Measurements from ENCODE around the gene OR2AT4. TPM values are rescaled to one million over a fixed set of nuclear protein-coding genes. Genes with fewer than 3 reads are reported as not detected.
"Not testable (repeated sequence)": the region's sequence is repeated elsewhere in the genome, so short reads cannot be mapped to it uniquely, and the experiment has no call there.

OR2AT4 gene
- total RNA-seq, 4 donors from 2014 or later: not detected

- ATAC-seq (ENCODE audit: low FRiP score): no peak
- no peak for DNase-seq (ENCODE audit: low spot score)
- TF ChIP-seq, protein P1, sequence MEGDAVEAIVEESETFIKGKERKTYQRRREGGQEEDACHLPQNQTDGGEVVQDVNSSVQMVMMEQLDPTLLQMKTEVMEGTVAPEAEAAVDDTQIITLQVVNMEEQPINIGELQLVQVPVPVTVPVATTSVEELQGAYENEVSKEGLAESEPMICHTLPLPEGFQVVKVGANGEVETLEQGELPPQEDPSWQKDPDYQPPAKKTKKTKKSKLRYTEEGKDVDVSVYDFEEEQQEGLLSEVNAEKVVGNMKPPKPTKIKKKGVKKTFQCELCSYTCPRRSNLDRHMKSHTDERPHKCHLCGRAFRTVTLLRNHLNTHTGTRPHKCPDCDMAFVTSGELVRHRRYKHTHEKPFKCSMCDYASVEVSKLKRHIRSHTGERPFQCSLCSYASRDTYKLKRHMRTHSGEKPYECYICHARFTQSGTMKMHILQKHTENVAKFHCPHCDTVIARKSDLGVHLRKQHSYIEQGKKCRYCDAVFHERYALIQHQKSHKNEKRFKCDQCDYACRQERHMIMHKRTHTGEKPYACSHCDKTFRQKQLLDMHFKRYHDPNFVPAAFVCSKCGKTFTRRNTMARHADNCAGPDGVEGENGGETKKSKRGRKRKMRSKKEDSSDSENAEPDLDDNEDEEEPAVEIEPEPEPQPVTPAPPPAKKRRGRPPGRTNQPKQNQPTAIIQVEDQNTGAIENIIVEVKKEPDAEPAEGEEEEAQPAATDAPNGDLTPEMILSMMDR (IDR thresholded peaks at IDR 0.05): no peak
Measured at GRCh38 chr11:75105462-75105925, 8.8 kb upstream of the OR2AT4 start.

GRCh38 chr11:75103380-75104026 lies 6.8 kb upstream of the OR2AT4 start:
- DNase-seq (ENCODE audit: low spot score): no peak
- no peak for ATAC-seq (ENCODE audit: low FRiP score)
- TF ChIP-seq, protein P1 (IDR thresholded peaks at IDR 0.05): no peak

DNA sequence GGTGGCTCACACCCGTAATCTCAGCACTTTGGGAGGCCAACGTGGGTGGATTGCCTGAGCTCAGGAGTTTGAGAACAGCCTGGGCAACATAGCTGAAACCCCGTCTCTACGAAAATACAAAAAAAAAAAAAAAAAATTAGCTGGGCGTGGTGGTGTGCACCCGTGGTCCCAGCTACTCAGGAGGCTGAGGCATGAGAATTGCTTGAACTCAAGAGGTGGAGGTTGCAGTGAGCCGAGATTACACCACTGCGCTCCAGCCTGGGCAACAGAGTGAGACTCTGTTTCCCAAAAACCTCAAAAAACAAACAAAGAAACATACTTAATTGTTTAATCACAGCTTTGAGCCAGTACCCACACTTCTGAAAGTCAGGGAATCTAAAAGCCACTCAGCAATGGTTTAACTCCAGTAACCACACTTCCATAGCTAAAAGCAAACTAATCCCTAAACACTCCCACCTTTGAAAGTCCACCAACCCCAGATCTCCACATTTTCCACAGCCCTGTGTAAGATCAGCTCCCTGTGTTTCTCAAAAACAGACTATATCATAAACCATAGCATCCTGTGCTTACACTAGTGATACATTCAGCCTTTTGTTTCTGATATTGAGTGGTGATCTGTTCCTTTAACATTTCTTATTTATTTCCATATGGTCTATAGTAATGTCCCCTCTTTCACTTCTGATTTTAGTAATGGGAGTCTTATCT lies 4.9 kb upstream of the OR2AT4 start:
- ATAC-seq (ENCODE audit: low FRiP score): no peak
- TF ChIP-seq, protein P1 (IDR thresholded peaks at IDR 0.05): no peak
- no peak for DNase-seq (ENCODE audit: low spot score)

DNA sequence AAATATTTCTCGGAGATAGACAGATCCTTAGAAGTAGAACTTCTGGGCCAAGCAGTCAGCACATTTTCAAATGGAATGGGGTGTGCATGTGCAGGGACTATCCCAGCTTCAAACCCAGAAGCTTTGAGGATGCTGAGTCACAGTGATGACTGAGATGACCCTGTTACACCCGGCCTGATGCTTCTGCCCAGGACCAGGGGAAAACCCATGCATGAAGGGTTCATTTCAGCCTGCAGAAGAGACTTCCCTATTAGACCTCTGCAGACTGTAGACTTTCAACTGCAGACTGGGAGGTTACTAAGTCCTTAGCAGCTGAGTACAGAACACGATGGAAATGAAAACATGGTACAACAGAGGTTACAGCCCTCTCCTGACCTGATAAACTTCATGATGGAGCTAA lies 3.6 kb upstream of the OR2AT4 start:
- TF ChIP-seq, protein P1 (IDR thresholded peaks at IDR 0.05): no peak
- DNase-seq (ENCODE audit: low spot score) (no peak), ATAC-seq (ENCODE audit: low FRiP score) (no peak)

DNA sequence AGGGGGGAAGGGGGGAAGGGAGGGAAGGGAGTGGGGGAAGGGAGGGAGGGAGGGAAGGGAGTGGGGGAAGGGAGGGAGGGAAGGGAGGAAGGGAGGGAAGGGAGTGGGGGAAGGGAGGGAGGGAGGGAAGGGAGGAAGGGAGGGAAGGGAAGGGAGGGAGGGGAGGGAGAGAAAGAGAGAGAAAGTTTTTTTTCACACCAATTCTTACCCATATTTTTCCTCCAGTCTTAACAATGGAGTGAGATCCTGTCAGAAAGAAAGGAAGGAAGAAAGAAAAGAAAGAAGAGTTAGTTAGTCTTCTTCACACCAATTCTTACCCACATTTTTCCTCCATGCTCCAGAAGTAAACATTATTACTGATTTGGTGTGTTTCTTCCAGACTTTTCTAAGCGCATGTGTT lies 3.0 kb upstream of the OR2AT4 start:
- TF ChIP-seq, protein P1 (IDR thresholded peaks at IDR 0.05): no peak
- ATAC-seq (ENCODE audit: low FRiP score): no peak

DNA sequence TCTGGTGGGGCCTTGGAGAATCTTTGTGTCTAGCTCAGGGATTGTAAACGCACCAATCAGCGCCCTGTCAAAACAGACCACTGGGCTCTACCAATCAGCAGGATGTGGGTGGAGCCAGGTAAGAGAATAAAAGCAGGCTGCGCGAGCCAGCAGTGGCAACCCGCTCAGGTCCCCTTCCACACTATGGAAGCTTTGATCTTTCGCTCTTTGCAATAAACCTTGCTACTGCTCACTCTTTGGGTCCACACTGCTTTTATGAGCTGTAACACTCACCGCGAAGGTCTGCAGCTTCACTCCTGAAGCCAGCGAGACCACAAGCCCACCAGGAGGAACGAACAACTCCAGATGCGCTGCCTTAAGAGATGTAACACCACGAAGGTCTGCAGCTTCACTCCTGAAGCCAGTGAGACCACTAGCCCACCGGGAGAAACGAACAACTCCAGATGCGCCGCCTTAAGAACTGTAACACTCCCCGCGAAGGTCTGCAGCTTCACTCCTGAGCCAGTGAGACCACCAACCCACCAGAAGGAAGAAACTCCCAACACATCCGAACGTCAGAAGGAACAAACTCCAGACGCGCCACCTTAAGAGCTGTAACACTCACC lies 2.3 kb upstream of the OR2AT4 start:
- not testable (repeated sequence) for DNase-seq (ENCODE audit: low spot score); ATAC-seq (ENCODE audit: low FRiP score)

More for the DNA sequence above, 3.0 kb upstream of the OR2AT4 start:
- DNase-seq (ENCODE audit: low spot score): no peak

- DNase-seq (ENCODE audit: low spot score); ATAC-seq (ENCODE audit: low FRiP score): not testable (repeated sequence)
Measured at GRCh38 chr11:75098181-75098580, 1.5 kb upstream of the OR2AT4 start.

- no peak for ATAC-seq (ENCODE audit: low FRiP score)
- TF ChIP-seq, protein P1 (IDR thresholded peaks at IDR 0.05): no peak
- no peak for DNase-seq (ENCODE audit: low spot score)
Measured at GRCh38 chr11:75097173-75097557, 489 bp upstream of the OR2AT4 start.

DNA sequence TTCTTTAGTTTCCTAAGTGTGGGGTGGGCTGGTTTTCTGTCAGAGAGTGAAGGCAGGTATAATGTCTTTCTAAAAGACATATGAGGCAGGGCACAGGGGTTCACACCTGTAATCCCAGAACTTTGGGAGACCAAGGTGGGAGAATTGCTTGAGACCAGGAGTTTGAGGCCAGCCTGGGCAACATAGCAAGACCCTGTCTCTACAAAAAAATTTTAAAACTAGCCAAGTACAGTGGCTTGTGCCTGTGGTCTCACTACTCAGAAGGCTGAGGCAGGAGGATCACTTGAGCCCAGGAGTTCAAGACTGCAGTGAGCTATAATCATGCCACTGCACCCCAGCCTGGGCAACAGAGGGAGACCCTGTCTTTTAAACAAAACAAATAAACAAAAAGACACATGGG lies 2.3 kb downstream of the OR2AT4 start:
- DNase-seq (ENCODE audit: low spot score); ATAC-seq (ENCODE audit: low FRiP score): not testable (repeated sequence)
